ELF-1 (cell line): ENCODE results near the gene ZBTB7C.
A peak's percentile ranks its signal among the peaks of the same experiment; 100 is the strongest.

ENCODE experiments used
- DNase-seq: peaks from one replicate; pipeline ENCODE4 v3.0.0-alpha.2; 2016; ENCODE audit warnings: low read depth, low spot score

The ZBTB7C gene

DNA sequence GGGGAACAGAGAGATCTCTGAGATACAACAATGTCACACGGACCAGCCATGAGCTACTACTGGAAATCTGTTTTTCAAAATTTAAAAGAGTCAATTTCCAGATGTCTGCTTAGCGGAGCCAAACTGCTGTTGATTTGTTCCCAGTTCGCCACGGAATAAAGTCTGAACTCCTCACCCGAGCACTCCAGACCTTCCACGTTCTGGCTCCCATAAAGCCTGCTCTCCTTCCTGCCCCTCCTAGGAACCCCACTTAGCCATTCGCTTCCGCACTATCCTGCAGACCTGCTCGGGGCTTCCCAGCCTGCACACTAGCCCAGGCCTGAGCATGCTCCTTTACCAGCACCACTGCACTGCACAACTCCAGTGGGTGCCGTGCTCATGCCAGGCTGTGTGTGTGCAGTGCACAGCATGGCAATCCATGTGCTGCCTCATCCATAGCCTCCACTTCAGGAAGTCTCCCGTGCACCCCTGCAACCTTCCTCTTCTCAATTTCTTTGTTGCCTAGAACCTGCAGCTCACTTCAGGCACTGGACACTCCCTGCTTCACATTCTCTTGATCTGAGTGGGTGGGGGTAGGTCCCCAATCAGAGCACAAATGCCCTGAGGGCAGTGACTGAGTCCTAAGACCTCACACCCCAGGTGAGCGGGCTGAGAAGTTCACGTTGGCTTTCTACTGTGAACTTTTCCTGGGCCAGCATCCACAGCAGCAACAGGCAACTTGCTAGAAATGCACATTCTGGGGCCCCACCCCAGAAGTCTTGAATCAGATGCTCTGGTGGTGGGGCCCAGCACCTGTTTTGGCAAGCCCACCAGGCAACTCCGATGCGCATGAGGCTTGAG, 53.7 kb downstream of the ZBTB7C start:
- no peak for DNase-seq

DNA sequence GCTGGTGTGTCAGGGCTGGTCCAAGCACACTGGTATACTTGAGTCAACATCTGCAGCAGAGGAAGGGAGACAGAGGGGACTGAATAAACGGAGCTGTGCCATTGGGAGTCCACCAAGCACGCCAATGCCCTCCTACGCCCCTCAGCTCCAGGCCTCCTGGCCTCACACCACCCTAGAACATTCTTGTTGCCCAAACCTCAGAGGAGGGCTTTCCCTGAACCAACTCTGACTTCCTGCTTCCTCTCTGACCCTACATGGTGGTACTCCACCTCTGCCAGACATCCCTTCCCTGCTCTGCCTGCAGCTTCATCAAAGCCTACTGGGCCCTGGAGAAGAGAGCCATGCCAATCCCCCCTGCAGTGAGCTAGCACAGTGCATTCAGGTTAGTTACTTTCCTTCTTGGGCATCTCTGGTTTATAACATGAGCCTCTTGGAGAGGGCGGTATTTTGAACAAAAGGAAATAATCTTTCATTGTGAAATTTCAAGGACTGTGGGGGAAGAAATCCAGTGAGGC, 54.4 kb downstream of the ZBTB7C start:
- no peak for DNase-seq

DNA sequence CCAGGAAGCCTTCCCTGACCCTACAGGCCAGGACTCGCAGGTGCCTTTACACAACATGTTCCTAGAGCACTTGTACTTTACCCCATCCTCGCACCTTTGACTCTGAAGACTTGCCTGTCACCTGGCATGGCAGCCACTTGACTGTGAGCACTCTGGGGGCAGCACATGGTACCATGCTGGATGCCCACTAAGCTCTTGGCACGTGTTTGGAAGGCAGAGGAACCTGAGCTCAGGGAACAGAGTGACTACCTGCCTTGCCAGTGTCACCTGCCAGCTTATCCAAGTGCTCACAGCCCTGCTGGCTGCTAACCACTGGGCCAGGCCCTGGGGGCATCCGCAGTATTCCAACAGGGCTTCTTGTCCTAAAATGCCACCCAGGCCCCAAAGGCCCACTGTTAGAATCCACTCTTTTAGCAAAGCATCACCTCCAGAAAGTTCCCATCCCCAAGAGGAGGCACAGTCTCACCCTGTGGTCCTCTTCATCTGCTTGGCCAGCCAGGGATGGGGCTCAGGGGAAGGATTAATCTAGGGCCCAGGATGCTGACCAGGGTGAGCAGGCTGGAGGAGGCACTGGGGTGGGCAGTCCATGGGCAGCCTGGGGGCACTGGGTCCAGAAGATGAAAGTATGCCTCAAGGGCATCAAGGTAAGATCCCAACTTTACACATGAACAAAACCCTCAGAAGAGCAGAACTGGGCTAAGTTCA, 57.0 kb downstream of the ZBTB7C start:
- no peak for DNase-seq

DNA sequence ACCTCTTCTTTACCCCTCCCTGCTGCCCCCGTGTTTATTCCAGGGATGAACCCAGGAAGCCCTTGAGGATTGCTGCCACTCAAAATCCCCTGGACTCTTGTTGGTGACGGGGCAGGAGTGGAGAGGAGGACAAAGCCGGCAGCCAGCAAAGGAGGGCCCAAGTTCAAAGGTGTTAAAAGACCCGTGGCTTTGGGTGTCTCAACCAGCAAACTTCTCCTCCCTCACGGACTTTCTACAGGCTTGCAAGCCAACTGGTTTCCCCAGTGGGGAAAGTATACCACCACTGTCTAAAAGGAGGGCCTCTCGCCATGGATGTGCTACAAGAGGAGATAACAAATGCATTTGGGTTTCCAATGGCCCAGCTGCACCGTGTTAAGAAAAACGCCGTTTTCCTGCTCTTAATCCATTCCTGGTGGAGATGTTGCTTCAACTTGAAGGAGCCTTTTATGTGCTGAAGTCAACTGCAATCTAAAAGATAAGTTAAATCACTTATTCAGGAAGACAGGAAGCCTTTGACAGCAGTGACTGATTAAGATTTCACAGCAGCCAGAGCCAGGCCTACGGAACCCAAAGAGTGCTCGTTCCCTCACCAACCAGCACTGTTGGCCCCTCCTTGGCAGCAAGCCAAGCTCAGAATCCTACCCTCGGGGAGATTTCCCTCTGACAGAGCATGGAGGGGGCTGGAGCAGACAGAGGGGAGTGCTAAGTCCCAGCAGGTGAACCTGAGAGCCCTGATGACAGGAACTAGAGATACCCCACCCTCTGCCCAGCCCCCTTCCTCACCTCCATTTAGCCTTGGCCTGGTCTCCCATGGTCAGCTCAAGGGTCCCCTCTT, 57.8 kb downstream of the ZBTB7C start:
- no peak for DNase-seq

DNA sequence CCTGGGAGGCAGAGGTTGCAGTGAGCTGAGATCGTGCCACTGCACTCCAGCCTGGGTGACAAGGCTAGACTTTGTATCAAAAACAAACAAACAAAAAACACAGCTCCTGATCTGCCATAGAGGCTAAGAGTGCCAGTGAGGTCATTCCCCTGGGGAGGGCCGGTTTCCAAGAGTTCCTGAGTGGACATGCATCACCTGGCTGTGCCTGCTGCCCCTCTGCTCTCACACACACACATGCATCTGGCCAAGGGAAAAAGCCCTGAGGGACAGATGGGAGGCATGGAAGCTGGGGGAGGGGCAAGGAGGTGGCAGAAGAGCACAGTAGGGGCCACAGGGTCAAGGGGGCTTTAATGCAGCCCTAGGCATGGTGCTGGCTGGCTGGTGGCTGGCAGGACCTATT, 60.4 kb downstream of the ZBTB7C start:
- no peak for DNase-seq

DNA sequence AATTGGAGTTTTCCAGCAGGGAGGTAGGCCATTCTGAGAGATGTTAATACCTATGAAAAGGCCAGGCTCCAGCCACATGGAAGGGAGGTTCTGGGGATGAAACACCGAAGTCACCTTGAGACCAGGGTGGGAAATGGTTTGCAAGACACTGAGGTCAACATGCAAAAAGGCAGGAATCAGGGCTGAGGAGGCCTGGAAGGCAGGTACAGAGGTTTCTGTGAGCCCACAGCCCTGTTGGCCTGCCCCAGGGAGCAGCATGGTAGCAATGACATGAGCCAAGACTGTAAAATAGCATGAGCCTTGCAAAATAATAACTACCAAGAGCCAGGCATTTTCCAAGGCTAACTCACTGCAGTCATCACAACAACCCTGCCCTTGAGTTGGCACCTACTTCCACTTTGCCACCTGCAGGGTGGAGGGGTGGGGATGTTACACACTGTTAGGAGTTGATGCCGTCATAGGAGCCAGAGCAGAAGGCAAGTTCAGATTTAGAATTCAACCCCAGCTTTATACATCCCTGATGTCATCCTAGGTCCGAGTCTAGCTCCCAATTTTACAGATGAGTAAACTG, 61.3 kb downstream of the ZBTB7C start:
- no peak for DNase-seq

DNA sequence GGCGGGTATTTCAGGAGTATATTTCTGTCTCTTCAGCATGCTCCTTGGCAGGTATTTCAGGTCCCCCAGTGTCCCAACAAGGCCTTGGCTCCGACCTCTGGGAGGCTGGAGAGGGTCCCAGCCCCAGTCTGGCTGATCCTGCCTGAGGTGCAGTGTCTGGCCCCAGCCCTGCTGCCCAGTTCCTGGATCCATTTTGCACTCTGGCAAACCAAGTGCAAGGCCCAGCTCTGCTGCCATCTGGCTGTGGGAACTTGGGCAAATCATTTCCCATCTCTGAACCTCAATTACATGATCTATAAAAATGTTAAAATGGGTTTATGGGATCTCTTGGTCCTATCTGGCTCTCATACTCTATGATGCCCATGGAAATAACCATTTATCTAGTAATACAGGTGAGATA, 63.6 kb downstream of the ZBTB7C start:
- DNase-seq = no peak

DNA sequence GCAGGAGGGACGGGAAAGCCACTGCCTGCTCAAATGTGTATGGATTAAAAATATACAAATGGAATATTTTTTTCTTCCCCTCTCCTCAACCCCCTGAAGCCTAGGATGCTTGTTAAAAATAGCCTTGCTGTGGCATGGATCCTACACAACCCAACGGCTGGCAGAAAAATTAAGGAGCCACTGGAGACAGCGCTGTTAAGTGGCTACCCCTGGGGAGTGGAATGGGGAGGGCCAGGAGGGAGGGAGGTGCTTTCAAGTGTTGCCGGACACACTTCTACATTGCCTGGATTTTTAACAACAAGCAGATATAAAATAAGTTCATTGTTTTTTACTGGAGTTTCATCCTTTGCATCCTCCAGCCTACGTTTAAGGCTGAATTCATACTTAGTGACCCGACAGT, 66.6 kb downstream of the ZBTB7C start:
- DNase-seq = no peak

DNA sequence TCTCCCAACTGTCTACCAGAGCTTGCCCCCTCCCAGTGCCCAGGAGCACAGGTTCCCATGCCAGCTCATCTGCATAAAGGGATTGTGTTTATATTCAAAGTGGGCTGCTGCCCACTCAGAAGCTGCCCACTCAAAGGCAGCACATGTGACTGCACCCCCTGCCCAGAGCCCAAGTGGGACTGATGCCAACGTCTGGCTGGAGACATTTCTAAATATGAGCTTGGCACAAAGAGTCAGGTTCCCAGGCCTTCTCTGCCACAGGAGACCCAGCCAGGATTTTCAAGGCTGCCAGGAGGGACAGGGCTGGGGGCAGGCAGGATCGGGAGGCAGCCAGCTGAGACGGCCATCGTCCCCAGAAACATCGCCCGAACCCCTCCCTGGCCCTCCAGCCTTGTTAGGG, 67.1 kb downstream of the ZBTB7C start:
- DNase-seq = no peak

DNA sequence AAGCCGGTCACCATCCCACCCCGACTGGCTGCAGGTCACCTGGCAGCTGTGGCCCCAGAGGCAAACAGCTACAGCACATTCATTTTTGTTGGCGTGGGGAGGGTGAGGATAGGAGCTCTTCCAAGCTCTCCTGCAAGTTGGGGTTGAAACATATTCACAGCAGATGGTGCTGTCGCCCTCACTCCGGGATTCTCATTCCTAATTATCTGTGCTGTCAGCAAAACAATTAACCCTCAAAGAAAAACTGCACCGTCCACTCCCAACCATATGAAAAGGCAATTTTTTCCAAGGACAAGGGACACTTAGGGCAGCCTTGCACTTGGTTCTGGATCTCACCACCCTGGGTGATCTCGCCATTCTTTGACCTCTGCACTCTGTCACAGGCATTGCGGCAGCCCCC, 68.6 kb downstream of the ZBTB7C start:
- no peak for DNase-seq

DNA sequence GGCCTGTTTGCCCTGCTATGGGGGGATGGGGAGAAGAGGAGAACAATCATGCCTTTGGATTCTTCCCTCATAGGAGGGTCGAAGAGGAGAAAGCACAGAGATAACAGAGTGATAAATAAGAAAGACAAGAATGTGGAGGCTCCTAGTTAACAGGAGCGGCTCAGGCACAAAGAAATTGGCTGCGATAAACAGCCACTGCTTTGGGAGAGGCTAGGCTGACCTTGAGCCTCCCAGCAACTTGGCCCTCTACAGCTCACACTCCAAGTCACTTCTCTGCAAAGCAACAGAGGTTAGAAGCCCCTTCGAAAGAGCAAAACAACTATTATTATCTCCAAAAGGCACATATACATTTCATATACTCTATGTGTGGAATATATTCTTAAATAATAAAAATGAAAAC, 69.5 kb downstream of the ZBTB7C start:
- DNase-seq = no peak

DNA sequence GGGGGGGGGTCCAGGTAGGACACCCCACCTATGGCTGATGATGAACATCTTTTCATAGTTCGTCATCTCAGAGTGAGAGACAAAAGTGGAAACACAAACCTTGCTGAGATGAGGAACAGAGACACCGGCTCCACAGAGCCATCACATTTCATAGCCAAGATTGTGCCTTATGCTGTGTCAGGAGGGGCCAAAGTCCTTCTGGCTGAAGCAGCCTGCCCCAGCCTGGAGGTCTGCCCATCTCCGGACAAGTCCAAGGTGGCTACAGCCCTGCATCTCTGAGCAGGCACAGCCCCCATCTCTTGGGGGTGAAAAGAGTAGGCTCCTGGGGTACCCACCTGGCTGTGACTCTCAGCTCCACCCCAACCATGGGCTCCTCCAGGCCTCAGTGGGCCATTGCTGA, 70.3 kb downstream of the ZBTB7C start:
- no peak for DNase-seq

DNA sequence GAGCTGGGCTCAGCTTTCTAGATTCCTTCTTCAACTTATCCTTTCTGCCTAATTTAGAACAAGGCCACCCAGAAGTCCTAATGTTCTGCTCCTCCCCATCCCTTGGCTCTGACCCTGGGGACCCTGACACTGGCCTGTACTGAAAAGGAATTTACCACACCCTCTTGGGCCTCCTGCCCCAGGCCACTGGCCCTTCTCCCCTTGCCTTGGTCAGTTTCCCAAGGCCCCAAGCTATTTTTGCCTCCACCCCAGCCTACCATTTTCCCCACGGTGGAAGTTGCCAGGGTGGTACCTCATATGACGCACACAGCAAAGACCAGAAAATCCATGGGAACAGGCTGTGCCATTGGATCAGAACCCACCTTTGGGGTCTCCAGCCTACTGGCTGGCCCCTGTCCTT, 72.1 kb downstream of the ZBTB7C start:
- DNase-seq = no peak

DNA sequence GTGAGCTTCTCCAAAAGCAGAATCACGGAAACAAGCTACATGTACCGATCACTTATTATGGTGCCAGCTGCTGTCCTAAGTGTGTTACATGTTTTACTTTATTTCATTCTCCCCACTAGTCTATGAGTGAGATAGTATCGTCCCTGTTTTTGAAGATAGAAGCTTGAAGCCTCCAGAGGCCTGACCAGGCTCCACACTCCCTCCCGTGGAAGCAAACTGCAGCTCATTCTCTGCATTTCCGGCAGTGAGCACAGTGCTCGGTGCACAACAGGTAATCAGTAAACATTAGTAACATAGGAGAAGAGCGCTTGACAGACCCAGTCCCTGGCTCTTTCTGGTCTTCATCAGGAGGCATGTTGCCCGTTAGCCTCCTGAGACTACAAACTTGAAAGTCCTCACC, 72.9 kb downstream of the ZBTB7C start:
- no peak for DNase-seq

DNA sequence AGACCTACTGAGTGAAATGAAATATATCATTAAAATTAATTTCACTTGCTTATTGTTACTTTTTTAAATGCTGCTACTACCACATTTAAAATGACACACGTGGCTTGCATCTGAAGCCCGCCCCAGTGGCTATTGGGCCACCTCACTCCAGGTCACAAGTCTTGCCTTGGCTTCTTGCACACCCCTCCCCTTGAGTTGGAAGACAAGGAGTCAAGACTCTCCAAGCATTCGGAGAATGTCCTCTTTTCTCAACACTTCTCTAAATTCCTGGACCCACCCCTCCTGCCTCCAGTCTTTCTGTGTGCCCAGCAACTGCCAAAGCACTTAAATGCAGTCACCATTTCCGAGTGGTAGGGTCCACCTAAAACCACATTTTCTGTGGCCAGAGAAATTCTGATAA, 73.4 kb downstream of the ZBTB7C start:
- peak; percentile 61 for DNase-seq

DNA sequence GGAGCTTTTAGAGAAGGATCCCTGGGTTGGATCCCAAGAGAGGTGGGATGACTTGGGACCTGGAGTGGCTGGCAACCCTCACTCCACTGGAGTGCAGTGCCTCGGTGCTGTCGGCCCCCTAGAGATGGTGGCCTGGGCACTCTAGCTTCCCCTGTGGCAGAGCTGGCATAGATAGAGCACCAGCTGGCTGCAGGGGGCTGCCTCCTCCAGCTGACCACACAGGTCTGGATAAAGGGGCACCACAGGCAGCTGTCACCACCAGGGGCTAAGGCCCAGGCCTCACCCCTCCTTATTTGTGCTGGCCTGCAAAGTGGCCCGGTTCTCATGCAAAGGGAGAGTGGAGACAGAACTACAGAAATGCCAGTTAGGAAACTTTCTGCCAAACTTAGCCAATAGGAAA, 74.3 kb downstream of the ZBTB7C start:
- DNase-seq = no peak

DNA sequence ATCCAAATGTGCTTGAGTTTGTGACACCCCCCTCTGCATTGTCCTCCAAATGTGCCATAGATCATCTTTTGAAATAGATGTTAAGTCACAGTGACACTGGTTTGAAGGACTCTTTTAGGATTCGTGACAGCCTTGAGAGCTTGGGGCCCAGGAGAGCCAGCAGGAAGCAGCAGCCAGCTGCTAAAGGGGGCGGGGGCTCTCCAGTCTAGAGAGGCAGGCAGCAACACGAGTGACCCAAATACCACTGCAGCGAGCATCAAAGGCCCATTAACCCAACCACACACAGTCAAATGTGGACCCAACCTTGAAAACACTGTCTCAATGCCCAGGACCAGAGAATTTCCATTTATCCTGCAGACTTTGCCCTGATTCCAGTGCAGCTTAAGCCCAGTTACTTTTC, 75.6 kb downstream of the ZBTB7C start:
- no peak for DNase-seq

DNA sequence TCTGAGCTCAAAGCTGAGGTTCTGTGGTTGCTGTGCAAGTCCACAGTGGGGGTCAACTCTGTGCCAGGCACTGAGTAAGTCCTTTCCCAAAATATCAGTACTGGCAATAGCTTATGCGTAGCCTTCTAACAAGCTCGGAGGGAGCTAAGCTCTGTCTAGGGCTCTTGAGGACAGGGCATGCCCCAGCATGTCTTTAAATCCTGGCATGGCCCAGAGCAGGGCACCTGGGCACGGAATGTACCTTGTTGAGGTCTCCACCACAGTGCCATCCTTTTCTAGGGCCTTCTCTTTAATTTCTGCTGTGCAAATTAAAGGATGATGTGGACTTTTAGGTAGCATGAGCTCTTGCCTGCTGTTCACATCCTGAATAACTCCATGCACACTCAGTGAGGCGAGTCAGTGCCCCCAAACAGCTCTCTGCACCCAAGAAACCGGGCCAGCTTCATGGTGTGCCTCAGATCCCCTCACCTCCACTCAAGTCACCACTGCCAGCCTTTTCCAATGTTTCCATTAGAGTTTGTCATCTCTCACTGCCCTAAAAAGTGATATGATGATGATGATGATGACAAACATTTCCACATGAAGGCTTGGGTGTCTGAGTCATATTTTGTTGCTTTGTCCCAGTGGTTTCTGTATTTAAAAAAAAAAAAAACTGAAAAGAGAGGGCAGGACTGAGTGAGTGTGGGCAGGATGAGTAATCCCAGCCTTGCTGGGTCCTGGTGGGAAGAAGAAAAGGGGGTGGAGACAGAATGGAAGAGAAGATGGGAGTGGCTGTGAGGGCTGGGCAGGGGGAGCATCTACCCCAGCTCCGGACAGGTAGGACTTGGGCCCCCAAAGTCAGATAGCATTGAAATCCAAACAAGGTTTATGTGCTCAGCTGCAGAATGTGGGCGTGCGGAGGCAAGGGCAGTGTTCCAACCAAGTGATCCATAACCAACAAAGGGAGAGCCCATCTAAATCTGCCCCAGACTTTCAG, 78.9 kb downstream of the ZBTB7C start:
- DNase-seq = no peak

DNA sequence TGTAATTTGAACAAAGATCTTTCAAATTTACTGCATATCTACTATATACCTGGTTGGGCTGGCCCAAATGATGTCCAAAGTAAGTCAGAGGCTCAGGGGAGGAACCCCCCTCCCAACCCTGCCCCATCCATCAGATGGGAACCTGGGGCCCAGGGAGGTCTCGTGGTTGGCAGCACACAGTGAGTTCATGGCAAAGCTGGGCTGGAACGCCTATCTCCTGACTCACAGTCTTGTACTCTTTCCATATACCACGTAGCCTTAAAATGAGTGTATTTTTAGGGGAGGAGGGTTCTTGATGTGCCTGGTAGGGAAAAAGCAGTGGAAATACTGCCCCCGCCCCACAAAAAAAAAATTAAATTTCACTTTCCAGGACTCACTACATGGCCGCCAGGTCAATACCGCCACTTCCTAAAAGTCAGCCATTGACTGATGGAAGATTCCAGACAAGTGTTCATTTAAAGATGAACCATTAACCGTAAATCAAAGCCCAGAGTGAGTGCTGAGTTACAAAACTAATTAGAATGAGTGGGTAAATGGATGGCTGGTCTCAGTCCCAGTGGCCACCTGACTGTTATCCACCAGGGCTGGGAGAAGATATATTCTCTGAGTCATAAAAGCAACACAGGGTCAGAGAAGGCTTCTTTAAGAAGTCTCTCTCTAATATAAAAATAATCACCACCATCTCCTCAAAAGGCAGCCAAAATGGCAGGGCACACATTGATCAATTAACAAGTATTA, 80.5 kb downstream of the ZBTB7C start:
- DNase-seq = no peak
